Measurements from ENCODE around the gene ECEL1.

The ECEL1 gene

DNA sequence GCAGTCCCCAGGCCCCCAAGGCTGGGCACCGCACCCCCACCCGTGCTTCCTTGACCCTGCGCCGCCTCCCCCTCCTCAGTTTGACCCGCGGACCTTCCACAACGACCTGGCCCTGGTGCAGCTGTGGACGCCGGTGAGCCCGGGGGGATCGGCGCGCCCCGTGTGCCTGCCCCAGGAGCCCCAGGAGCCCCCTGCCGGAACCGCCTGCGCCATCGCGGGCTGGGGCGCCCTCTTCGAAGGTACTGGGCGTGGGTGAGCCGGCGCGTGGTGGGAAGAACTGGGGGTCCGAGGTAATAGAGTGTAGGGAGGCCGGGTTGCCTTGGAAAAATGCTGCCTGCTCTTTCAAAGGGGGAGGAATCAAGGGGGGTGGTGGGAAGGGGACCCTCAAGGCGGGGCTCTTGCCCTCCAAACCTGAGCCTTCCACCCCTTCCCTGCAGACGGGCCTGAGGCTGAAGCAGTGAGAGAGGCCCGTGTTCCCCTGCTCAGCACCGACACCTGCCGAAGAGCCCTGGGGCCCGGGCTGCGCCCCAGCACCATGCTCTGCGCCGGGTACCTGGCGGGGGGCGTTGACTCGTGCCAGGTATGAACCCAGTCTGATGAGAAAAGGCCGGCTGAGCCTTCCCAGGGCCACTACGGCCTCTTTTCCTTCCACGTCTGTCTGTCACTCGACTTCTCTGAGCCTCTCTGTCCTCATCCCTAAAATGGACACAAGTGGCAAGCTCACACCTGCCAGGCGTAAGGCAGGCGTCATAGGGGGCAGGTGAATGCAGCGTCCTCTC is 35.2 kb upstream of the ECEL1 start:
- DNase-seq (ENCODE audit: extremely low read depth in 1 of 2, low read depth in 1 of 2) = no peak

DNA sequence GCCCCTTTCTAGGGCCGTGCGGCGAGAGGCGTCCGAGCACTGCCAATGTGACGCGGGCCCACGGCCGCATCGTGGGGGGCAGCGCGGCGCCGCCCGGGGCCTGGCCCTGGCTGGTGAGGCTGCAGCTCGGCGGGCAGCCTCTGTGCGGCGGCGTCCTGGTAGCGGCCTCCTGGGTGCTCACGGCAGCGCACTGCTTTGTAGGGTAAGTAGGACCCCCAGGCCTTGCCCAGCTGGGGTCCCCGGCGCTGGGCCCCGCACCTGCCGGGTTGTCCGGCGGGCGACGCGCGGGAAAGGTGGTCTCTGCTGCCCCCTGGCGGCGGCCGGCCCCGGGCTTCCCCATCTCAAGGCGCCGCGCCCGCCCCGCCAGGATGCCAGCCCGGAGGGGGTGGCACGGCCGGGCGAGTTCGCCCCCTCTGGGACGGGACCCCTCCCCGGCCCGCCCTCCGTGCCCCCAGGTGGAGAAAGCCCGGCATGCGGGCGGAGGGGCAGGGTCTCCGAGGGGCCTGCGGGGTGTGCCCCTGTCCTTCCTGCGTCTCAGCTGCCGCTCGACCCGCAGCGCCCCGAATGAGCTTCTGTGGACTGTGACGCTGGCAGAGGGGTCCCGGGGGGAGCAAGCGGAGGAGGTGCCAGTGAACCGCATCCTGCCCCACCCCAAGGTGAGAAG is 34.5 kb upstream of the ECEL1 start:
- peak; percentile 22 to 28 for DNase-seq (ENCODE audit: extremely low read depth in 1 of 2, low read depth in 1 of 2)

DNA sequence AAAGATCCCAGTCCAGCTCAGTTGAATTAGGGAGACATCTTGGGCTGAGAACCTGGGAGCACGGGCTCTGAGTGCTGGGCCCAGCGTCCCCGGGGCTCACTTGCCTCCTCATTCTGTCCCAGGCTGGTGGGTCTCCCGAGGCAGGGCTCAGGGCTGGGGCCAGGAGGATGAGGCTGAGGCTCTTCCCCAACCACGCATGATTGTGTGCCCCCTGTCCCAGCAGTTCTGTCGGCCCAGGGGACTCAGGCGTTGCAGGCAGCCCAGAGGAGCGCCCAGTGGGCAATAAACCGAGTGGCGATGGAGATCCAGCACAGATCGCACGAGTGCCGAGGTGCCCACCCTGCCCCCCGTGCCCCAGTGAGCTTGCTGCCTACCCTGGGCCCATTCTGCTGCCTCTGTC is 33.5 kb upstream of the ECEL1 start:
- DNase-seq (ENCODE audit: extremely low read depth in 1 of 2, low read depth in 1 of 2) = no peak

DNA sequence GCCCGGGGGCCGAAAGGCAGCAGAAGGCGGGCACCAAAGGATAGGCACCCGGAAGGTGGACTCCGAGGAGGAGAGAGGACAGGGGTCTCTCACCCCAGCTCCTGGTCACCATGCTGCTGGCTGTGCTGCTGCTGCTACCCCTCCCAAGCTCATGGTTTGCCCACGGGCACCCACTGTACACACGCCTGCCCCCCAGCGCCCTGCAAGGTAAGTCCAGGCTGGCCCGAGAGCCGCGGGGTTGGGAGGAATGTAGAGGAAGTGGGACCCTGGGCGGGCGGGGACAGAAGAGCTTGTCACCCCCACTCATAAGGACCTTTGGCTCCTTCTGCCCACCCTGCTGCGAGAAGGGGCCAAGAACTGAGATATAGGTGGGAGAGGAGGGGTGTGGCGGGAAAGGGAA is 32.9 kb upstream of the ECEL1 start:
- DNase-seq (ENCODE audit: extremely low read depth in 1 of 2, low read depth in 1 of 2) = no peak

DNA sequence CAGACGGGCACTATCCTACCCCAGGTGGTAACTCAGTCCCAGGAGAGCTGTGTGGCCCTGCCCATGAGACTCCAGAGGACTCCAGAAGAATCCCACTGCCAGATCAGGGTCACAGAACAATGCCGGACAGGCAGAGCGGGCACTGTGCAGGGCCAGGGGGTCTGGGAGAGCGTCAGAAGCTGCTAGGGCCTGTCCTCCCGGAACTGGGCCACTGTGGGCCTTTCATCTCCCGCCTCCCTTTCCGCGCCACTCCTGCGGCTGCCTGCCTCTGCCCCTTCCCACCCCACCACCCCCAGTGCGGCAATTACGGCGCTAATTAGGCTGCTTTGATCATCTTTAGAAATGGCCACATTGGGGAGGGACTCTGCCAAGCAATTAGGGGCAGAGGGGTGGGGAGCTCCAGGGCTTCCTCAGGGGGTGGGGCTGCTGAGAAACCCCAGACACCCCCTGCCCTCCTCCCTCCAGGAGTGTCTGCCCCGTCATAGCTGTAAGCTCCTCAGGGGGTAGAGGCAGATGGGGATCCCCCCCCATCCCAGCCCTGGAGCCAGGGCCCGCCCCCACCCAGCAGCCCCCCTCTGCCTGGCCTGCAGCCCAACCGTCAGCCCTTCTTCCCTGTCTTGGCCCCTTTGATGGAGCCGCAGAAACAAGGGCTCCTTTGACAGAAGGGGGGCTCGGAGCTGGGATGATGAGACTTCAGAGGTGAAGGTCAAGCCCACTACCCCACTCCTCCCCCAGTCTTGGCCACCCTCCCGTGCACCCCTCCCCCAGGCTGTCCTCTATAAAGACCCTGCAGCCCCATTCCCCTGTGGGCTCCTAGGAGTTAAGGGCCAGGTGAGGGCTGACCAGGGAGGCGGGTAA is 32.2 kb upstream of the ECEL1 start, which contains the start of gene PRSS56:
TSS of gene PRSS56 (plus strand) at position 808 of the 858 bp plus-strand sequence. CDS start 211 bp downstream, outside the sequence.
- no peak for DNase-seq (ENCODE audit: extremely low read depth in 1 of 2, low read depth in 1 of 2)

DNA sequence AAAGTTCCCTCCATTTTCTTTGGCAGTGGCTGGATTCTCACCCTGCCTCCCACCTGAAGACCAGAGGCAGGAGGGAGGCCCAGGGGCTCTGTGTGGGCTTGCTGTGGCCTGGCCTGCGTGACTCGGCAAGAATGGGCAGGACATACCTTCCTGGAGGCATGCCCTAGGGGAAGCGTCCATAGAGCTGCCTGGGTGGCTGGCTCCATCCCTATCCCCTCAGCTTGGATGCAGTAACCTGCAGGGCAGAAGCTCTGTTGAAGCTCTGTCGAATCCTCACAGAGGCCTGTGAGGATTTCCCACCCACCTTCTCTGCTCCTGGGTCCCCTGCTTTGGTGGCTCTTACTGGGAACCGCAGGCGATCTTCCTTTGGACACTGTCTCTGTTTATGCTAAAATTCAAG is 31.2 kb upstream of the ECEL1 start:
- no peak for DNase-seq (ENCODE audit: extremely low read depth in 1 of 2, low read depth in 1 of 2)

DNA sequence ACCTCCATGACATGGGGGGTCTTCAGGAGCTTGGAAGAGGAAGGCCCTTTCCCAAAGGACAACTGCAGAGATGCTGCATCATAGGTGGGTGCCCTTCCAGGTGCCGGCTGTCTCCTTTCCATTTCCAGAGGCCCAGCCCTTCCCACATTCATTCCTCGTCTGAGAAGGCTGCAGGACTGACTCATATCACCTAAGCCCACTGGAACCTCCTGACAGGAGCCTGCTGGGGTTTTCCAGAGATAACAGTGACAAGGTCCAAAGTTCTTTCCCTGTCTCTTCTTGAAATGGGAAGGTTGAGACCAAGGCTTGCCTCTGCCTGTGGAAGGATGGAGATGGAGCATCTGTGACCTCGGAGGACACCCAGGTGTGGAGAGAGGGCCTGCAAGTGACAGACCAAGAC is 28.9 kb upstream of the ECEL1 start:
- DNase-seq (ENCODE audit: extremely low read depth in 1 of 2, low read depth in 1 of 2) = no peak

DNA sequence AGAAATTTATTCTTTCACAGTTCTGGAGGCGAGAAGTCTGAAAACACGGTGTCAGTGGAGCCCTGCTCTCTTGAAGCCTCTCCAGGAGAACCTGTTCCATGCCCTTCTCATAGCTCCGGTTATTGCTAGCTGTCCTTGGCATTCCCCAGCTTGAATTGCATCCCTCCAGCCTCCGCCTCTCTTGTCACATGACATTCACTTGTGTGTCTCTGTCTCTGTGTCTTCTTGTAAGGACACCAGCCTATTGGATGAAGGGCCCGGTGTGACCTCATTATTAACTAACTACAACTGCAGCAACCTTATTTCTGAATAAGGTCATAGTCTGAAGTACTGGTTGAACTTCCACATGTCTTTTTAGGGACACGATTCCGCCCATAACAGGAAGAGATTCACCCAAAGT is 28.0 kb upstream of the ECEL1 start:
- no peak for DNase-seq (ENCODE audit: extremely low read depth in 1 of 2, low read depth in 1 of 2)

DNA sequence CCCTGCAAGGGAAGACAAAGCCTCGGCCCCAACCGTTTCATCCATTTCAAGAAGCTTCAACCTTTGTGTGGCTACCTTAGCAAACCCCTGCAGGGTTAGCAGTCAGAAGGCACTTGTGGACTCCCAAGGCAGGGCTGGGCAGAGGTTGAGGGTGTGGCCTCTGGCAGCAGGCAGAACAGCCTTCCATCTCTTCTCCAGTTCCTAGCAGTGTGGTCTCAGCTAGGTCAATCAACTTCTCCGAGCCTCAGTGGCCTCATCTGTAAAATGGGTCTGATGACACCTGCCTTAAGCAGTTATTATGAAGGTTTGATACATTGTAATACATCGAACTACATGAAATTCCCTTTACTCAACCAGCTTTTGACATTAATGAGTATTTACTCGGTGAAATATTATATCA is 25.7 kb upstream of the ECEL1 start:
- no peak for DNase-seq (ENCODE audit: extremely low read depth in 1 of 2, low read depth in 1 of 2)

DNA sequence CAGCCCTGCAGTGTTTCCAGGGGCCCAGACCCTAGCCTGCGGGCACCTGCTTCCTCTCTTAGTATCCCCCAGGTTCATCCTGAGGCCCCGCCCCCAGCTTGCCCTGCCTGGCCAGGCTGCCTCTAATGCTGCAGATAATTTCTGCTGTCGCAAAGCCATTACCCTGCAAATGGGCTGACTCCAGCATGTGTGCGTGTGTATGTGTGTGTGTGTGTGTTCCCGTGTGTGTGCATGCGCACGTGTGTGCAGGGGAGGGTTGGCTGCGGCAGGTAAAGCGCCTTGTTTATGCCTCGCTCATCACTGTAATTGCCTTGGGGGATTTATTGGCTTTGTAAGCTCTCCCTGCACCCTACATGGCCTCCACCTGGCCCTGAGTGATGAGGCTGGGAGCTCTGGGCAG is 25.0 kb upstream of the ECEL1 start:
- DNase-seq (ENCODE audit: extremely low read depth in 1 of 2, low read depth in 1 of 2) = no peak

DNA sequence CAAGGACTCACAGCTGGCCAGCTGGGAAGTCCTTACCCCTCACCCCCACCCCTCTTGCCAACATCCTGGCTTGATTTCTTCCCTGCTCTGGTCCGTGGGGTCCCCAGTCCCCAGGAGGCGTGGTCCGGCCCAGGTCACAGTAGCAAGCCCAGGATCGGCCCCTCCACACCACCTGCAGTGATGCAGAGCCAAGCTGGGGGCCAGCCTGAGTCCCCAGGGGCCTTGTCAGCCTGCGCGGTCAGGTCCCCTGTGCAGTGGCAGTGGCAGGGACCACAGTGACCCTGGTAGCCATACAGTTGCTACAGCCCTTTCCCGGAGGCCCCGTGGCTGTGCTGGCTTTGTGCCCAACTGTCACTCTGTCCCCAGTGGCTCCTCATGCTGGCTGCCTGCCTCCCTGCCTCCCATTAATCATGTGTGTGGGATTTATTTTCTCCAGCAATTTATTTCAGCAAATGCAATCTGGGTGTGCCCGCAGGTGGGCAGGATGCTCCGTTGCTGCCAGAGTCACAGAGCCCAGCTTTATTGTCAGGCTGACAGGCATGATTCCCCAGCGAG is 23.8 kb upstream of the ECEL1 start:
- no peak for DNase-seq (ENCODE audit: extremely low read depth in 1 of 2, low read depth in 1 of 2)

DNA sequence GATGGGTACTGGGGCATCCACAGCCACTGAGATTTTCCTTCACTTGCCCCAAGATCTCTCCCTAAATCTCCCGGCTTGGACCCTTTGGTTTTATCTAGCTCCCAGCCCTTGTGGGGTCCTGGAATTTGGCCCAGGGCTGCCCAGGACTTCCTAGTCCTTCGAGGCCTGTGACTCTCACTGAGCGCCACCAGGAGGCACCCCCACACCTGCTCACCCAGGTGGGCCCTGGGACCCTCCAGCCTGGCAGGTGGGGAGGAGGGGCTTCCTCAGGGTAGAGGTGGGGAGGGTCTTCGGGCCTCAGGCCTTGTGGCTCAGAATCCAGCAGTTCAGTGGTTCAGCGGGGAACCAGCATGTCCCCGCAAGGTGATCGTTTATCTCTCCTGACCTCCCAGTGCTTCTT is 20.6 kb upstream of the ECEL1 start:
- no peak for DNase-seq (ENCODE audit: extremely low read depth in 1 of 2, low read depth in 1 of 2)

DNA sequence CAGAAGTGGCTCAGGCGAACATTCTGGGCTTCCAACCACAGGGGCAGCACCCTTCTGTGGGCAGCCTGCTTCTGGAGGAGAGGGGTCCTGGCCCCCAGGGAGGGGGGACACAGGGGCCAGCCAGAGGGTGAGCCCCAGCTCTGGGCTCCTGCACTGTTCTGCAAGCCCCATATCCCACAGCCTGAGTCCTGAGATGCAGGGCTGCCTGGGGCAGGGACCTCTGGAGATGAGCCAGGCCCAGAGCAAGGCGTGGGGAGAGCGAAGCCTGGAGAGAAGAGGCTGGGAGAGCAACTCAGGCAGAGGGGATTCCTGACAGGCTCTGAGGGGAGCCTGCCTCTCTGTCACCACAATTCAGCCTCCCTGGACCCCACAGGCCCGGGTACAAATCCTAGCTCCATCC is 19.1 kb upstream of the ECEL1 start:
- no peak for DNase-seq (ENCODE audit: extremely low read depth in 1 of 2, low read depth in 1 of 2)

DNA sequence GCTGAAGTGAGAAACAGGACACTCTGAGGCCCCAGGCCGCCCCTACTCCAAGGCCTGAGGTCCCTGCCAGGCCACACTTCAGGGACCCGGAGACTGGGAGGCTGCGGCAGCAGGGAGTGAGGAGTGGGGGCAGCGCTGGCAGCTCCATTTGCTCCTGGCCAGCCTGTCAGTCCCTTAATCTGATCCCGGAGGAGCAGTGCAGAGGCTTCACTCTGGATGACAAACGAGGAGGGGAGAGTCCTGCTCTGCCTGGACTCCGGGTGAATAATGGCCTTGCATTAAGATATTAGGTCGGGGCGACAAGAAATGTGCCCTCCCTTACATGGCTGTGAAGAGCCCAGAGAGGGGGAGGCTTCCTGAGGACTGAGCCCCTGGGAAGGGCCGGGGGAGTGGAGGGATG is 18.2 kb upstream of the ECEL1 start:
- no peak for DNase-seq (ENCODE audit: extremely low read depth in 1 of 2, low read depth in 1 of 2)

DNA sequence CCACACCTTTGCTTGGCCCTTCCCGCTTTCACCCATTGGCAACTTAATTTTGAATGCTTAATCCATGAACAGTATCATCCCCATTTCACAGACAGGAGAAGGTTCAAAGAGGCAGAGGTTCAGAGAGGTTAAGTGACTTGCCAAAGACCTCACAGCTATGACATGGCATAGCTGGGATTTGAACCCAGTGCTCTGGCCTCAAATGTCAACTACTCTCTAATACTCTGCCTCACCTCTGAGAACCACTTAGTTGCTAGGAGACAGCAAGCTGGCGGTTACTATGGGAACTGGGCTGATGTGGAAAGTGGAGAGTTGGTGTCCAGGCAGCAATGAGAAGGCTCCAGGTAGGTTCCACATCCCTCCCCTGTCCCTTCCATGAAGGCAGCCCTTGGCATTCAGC is 16.8 kb upstream of the ECEL1 start:
- no peak for DNase-seq (ENCODE audit: extremely low read depth in 1 of 2, low read depth in 1 of 2)

DNA sequence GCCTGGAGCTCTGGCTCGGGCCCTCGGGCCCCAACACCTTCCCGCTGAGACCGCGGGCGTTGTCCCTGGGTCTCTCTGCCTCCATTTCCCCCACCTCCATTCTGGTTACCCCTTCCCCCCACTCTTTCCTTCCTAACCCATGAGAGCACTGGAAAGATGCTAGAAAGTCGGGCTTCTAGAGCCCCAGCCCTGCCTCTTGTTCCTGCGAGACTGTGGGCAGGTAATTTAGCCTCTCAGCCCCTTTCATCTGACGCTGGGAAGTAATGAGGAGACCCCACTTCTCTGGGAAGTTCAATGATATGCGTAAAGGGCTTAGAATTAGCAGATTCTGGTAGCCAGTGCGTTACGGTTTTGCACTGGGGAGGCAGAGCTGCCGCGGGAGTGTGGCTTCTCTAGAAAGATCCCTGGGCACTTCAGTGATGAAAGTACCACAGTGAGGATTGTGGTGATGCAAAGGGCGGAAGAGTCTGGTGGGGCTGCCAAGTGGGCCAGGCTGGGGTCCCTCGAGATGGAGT is 16.2 kb upstream of the ECEL1 start:
- DNase-seq (ENCODE audit: extremely low read depth in 1 of 2, low read depth in 1 of 2) = no peak

DNA sequence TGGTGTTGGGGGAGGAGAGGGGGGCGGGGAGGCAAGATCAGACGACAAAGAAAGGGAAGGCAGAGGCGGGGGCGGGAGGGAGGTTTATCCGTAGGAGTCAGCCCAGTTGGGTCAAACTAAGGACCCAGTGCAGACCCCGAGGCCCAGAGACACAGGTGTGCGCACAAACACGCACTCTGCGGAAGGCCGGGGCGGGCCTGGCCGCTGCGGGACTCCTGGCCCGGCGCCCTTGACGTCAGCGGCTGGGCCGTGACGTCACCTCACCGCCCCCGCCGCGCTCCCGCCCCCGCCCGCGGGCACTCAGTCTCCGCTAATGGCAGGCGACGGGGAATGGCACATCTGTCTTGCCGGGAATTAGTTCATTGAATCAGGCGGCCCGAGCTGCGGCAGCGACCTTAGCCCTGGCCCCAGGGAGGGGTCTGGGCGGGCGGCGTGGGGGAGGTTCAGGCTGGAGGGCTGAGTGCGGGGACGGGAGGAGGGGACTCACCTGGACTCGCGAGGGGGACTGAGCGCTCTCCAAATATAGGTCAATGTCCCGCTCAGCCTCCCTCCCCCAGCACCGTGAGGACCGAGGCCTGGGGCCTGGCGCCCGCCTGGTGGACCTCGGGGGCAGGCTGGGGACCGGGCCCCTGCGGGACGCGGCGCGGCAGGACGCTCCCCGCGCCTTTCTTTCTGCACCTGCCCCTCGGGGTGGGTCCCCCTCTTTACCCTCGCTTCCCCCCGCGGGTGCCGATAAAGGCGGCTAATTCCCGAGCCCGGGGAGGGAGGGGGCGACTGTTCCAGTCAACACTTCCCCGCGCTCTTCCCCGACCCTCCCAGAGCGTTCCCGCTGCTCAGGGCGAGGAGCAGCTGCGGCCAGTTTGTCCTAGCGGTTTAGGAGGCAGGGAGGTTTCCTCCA is 15.5 kb upstream of the ECEL1 start:
- peak in 1 of 2 donors; percentile 16 for DNase-seq (ENCODE audit: extremely low read depth in 1 of 2, low read depth in 1 of 2)

DNA sequence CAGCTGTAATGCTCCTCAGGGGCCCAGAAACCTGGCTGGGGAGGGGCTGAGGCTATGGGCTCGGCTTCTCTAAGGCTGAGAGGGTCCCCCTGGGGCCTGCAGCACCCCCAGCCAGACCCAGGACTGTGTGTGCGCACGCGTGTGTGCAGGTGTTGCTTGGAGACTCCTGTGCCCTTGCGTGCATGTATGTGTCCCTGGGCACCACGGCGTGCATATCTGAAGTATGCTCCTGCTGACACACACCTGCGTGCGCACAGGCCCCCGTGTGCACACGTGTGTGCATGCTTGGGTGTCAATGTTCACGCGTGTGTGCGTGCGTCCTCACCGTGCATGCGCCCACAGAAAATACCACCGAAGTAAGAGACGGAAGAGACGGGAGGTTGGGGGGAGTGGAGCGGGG is 14.9 kb upstream of the ECEL1 start:
- DNase-seq (ENCODE audit: extremely low read depth in 1 of 2, low read depth in 1 of 2) = no peak

DNA sequence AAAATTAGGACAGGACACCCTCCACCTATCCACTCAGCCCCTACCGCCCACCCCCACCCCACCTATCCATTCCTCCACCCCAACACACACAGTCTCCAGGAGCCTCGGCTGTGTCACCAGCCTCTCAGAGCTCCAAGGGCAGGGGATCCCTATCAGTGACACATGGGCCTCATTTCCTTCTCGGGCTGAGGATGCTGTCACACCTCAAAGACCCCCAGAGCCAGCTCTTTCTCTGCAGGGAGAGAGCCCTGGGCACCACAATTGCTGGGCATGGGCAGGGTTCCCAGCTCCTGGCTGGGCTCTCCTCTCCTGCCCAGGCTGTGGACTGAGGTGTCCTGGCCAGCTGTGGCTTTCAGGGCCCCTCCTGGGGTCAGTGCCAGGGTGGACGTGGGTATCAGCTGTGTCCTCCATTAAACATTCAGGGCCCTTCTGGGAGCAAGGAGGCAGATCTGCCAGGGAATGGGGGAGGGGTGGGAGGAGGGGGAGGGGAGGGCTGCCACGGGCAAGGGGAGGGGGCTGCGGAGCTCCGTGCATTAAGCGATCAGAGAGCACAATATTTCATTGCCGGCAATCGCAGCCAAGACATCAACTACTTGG is 14.3 kb upstream of the ECEL1 start:
- no peak for DNase-seq (ENCODE audit: extremely low read depth in 1 of 2, low read depth in 1 of 2)

DNA sequence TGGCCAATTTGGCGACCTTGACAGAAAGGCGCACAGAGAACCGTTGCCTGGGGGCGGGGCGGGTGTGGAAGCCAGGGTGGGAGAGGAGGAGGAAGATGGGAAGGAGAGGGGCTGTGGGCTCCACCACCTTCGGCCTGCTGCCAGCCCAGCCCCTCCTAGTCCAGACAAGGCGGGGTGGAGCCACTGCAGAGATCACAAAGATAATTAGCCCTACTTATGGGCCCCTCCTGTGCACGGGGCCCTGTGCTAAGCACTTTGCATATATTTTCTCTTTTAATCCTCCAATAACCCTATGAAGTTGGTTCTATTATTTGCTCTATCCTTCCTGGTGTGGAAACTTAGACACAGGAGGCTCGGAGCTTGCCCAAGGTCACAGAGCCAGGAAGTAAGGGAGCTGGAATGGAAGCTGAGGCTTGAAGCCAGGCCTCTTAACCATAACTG is 13.7 kb upstream of the ECEL1 start:
- DNase-seq (ENCODE audit: extremely low read depth in 1 of 2, low read depth in 1 of 2) = no peak
